Kidney glomerular epithelial cell (primary cell): ENCODE data around the gene ASXL1.
A peak's percentile ranks its signal among the peaks of the same experiment; 100 is the strongest.
"Not testable (repeated sequence)": the region's sequence is repeated elsewhere in the genome, so short reads cannot be mapped to it uniquely, and the experiment has no call there.

Experiments used
- DNase-seq: peaks from one replicate; lab custom pipeline; 2025; lab: John Stamatoyannopoulos, UW

ASXL1 gene

GRCh38 chr20:32357869-32358631, at the start of gene ASXL1:
Gene ASXL1 (plus strand): TSS chr20:32358331. CDS start chr20:32358776, 445 bp downstream.
- DNase-seq: peak; percentile 93

DNA sequence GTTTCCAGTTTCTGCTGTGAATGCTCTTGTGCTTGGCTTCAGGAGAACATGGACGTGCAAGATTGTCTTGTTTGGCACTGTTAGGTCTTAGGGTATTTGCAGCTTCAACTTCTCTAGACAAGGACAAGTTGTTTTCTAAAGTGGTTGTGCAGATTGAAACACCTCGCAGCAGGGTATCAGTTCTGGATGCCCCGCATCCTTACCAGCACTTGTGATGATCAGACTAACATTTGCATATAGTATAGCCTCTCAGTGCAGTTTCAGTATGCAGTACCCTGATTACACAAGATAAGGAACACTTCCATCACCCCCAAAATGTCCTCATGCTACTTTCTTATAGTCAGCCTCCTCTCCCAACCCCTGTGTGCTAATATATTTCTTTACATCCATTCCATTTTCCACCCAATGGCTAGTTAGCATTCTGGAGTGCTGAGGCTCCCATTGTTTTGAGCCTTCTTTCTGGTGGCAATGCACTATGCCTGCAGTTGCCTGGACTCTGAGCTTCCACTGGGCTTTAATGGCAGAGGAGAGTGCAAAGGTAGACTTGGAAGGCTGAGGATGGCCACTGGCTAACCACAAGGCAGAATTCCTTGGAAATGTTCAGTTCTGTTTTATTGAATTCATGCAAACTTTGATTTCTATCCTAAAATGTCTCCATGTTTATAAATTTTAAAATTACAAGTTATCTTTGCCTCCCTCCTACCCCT, 45.3 kb upstream of the ASXL1 start:
- no peak for DNase-seq

DNA sequence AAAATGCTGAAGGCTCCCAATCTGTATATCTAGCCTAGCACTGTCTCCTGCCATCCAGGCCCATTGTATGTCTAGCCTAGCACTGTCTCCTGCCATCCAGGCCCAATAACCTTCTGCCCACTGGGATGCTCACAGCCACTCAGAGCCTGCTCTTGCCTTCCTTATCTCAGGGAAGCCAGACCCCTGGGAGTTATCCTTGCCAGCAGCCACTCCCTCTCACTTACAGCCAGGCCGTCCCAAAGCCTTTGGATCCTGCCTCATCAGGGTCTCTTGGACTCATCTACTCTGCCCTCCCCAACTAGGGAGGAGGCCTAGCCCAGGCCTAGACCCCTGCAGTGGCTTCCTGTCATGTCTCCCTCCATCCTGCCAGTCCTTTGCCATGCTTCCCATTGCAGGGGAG, 43.4 kb upstream of the ASXL1 start:
- DNase-seq: no peak

DNA sequence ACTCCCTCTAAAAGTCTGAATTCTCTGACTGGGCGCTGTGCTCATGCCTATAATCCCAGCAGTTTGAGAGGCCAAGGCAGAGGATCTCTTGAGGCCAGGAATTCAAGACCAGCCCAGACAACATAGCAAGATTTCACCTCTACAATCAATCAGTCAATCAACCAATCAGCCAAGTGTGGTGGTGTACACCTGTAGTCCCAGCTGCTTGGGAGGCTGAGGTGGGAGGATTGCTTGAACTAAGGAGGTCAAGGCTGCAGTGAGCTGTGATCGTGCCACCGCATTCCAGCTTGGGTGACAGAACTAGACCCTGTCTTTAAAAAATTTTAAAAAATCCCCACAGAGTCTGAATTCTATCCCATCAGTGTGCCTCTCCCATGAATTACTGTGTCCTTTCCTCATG, 42.7 kb upstream of the ASXL1 start:
- no peak for DNase-seq

- no peak for DNase-seq
These were observed 42.2 kb upstream of the ASXL1 start for GRCh38 chr20:32315891-32316290.

GRCh38 chr20:32316667-32317066, 41.5 kb upstream of the ASXL1 start:
- no peak for DNase-seq

GRCh38 chr20:32319100-32319499, 39.0 kb upstream of the ASXL1 start:
- DNase-seq: no peak

DNA sequence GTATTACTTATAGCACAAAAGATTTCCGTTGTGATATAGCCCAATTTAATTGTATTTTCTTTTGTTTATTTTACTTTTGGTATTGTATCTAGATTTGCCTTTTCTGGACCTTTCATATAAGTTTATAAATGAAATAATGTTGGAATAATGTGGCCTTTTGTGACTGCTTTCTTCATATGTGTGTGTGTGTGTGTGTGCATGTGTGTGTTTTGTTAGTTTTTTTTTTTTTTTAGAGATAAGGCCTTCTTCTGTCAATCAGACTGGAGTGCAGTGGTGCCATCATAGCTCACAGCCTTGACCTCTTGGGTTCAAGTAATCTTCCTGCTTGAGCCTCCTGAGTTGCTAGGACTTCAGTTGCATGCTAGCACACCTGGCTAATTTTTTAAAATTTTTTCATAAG, 37.8 kb upstream of the ASXL1 start:
- DNase-seq: no peak

GRCh38 chr20:32321390-32321789, 36.7 kb upstream of the ASXL1 start:
- no peak for DNase-seq

DNA sequence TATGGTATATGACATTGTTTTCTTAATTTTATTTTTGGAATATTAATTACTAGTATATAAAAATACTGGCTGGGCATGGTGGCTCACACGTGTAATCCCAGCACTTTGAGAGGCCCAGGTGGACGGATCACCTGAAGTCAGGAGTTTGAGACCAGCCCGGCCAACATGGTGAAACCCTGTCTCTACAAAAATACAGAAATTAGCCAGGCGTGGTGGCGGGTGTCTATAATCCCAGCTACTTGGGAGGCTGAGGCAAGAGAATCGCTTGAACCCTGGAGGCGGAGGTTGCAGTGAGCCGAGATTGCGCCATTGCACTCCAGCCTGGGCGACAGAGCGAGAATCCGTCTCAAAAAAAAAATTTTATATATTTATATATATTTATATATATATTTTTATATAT, 35.9 kb upstream of the ASXL1 start:
- DNase-seq: not testable (repeated sequence)

- not testable (repeated sequence) for DNase-seq
These were observed 34.4 kb upstream of the ASXL1 start for GRCh38 chr20:32323761-32324160.

- DNase-seq: peak; percentile 12
These were observed 32.2 kb upstream of the ASXL1 start for GRCh38 chr20:32325706-32326503.

DNA sequence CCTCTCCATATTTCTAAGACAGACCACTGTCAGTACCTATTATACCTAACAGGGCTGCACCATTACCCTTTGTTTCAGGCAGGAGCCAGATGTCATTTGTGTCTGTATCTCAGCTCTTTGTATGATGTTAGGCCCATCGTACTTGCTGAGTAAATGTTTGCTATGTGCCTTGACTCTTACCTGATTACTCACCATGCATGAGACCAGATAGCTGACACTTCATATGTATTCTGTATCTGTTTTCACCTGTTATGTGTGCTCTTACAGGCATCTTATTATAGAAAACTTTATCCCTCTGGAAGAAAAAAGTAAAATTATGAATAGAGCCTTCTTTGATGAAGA, 31.7 kb upstream of the ASXL1 start:
- no peak for DNase-seq

DNA sequence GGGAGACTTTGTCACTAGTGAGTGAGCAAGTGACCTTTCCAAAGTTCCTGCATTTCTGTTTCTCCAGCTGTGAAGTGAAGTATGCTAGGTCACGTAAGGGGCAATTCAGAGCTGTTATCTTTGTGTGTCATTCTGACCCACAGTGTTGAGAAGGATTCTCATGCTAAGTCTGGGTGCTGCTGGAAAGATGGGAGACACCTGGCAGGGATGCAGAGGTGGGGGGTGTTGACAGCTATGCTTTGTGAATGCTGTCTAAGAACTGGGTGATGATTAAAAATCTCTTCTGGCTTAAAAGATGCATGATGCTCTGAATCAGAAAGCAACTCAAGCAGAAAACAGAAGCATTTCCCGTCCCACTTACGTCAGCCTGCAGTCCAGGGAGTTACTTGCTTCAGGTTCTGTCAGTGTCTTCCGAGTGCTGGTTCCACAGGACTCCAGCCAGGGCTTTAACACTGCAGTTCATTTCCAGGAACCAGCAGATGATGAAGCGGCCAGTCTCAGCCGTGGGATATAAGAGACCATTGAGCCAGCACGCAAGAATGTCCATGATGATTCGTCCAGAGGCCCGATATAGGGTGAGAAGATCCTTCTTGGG, 30.9 kb upstream of the ASXL1 start:
- DNase-seq: peak; percentile 91

DNA sequence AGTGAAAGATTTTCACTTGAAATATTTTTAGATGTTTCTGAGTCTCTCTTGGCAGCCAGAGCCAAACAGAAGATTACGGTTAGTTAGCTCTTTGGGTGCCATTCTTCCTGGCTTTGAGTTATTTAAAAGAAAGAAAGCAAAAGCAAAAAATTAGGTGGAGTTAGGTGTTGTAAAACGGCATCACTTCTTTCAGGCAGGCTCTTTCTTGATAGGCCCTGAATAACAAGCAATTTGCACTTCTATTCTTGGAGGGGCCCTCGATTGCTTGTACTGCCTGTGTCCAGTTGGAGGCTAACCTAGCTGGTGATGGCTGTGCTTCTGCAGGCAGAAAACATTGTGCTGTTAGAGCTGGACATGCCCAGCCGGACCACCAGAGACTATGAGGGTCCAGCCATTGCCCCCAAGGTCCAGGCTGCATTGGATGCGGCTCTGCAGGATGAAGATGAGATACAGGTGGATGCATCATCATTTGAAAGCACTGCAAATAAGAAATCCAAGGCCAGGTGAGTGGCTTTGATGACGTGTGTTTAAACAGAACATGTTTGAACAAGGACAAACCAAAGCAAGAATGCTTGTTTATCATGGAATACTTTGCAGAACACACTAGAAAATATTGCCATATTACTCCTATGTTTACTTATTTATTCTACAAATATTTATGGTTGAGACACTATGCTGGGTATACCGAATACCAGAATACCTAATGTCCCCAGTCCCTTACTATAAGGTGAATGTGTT, 28.1 kb upstream of the ASXL1 start:
- no peak for DNase-seq

DNA sequence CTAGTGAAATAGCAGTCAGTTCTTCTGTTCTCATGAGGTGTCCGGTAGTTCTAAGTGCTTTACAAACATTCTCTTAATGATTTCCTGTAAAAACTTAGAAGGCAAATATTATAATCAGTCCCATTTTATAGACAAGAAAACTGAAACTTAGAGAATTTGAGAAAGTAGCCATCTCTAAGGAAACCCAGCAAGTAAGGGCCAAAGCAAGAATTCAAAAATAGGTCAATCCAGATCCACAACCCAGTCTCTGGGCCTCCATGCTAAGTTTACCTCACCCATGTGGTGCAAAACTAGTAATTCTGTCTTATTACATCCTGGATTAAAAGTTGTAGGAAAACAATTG, 27.6 kb upstream of the ASXL1 start:
- DNase-seq: no peak

DNA sequence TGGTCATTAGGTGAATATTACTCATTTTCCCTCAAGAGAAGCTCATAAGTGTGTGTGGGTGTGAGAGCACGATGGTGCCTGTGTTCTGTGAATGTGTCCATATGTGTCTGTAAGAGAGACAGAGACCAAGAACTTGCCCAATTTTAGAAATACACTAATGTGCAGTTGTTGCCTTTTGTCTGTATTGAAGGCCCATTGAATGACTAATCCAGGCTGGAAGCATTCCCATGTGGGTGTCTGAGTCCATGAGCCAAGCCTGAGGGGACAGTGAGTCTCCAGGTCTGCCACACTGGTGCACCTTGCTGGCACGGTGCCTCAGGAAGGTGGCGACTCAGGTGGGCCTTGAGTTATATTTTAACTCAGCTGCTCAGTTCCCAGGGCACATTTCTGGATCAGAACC, 25.5 kb upstream of the ASXL1 start:
- DNase-seq: peak; percentile 2

GRCh38 chr20:32333181-32333987, 24.7 kb upstream of the ASXL1 start:
- DNase-seq: no peak

DNA sequence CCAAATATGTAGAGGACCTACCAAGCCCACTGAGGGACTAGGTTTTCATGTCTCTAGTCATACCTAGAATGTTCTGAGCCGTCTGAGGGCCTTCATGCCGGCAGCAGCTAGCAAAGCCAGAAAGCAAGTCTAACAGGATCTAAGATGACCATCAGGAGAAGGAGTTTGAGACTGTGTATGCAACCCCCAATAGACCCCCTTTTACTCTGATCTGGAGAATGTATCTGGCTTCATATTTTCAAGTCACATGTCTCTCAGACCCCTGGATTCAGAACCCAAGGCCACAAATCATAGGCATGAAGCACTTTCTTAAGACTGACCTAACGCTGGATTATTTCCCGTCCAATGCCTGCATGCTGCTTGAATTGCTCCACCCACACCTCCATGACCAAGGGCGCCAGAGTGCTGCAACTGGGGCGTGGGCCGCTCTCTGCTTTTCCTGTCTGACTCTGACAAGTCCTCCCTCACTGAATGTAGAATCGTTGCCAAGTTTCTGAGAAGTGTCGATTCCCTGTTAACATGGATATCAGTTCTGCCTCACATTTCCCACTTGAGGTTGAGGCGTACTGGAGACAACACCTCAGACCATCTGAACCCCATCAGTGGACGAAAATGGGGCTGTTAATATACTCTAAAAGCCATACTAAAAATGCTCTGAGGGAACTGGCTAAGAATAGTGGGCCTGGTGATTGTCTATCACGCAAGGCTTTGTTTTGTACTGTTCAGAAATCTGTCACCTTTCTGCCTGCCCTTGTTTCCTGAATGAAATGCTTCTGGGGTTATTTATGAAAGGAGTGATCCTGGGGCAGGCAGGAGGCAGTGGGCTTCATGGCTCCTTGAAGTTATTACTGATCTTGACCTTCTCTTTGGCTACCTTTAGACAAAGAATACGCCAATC, 23.9 kb upstream of the ASXL1 start:
- no peak for DNase-seq

GRCh38 chr20:32336918-32337347, 21.2 kb upstream of the ASXL1 start:
- DNase-seq: peak; percentile 7
